Measurements from ENCODE around the gene RTL10. TPM values are rescaled to one million over a fixed set of nuclear protein-coding genes. Genes with fewer than 3 reads are reported as not detected.

Gene RTL10
- total and polyA plus RNA-seq, 10 of the 15 experiments (the other 5 are each of a cell fraction or from before 2014, with no cell fraction given), result 5.3 to 18.1 (median 10.3) TPM

DNA sequence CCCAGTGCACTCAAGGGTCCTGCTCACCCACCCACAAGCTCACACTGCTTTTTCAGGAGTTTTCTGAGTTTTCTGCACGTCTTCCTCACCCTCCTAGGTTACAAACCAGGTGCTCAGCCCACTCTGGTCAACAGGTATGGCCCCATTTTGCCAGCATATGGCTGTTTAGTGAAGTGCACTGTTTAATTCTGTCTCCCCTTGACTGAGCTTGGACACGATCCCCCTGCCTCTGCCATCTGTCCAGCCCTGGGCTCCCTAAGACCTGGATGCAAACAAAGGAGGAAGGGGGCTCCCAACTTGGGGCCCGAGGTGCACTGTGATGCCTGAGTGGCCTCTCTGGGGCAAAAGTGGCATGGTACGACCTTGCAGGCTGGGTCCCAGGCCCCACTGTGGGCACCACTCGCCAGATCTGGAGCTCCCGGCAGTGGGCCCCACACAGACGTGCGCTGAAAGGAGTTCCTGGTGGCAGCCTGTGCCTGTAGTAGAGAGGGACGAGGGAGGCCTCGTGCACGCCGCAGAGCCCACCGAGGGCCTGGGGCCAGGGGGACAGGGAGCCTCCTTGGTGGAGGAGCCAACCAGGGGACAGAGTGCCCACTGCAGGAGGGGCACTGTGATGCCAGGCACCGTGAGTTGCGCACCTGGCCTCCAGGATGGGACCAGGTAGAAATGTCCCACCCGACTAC lies 49.6 kb upstream of the RTL10 start (continued):
- TF ChIP-seq, protein P1, sequence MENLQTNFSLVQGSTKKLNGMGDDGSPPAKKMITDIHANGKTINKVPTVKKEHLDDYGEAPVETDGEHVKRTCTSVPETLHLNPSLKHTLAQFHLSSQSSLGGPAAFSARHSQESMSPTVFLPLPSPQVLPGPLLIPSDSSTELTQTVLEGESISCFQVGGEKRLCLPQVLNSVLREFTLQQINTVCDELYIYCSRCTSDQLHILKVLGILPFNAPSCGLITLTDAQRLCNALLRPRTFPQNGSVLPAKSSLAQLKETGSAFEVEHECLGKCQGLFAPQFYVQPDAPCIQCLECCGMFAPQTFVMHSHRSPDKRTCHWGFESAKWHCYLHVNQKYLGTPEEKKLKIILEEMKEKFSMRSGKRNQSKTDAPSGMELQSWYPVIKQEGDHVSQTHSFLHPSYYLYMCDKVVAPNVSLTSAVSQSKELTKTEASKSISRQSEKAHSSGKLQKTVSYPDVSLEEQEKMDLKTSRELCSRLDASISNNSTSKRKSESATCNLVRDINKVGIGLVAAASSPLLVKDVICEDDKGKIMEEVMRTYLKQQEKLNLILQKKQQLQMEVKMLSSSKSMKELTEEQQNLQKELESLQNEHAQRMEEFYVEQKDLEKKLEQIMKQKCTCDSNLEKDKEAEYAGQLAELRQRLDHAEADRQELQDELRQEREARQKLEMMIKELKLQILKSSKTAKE (IDR thresholded peaks at IDR 0.05; ENCODE audit: low read depth, poor library complexity, severe bottlenecking), result no peak
- TF ChIP-seq RAD21 (IDR thresholded peaks at IDR 0.05; ENCODE audit: insufficient read depth, low read depth, low read length) (no peak), NFXL1 (IDR thresholded peaks at IDR 0.05; ENCODE audit: borderline replicate concordance) (no peak), MYC (IDR thresholded peaks at IDR 0.05; ENCODE audit: insufficient read depth, insufficient read length, insufficient replicate concordance, low read length, severe bottlenecking) (no peak)
- TF ChIP-seq, protein P2, sequence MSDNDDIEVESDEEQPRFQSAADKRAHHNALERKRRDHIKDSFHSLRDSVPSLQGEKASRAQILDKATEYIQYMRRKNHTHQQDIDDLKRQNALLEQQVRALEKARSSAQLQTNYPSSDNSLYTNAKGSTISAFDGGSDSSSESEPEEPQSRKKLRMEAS (IDR thresholded peaks at IDR 0.05; ENCODE audit: low read depth, low read length), result no peak

DNA sequence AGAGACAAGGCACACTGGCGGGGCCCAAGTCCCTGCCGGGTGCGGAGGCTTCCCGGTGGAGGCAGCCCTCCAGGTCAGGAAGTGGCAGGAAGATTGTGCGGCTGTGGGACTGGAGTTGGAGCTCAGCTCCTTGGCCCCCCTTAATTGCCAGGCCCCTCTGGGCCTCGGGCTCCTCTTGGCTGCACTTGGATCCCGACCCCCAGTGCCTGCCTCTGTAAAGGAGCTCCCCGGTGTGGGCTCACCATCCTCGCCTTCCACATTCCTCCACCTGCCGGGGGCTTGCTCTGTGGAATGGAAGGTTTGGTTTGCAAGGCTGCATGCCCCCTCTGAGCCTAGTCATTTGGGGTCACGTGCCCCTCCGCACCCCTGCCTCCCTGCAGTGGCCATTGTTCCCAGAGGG lies 48.8 kb upstream of the RTL10 start:
- no peak overlapping the region for H3K4me3 ChIP-seq
- H3K4me2 ChIP-seq (ENCODE audit: control insufficient read depth, insufficient read depth), result no peak overlapping the region
- H3K9ac ChIP-seq (ENCODE audit: control insufficient read depth, insufficient read depth, low read length), result no peak overlapping the region
- no peaks in the 10 kb centered on the region for H4K20me1 ChIP-seq (ENCODE audit: control insufficient read depth, insufficient read depth)
- ChIA-PET RAD21 (ENCODE audit: unreplicated experiment) (no interaction called here), POLR2A (no interaction called here), SMC1A (ENCODE audit: uncharacterized antibody, unreplicated experiment) (no interaction called here), CTCF (no interaction called here)
- FAIRE-seq (no peak), DNase-seq (ENCODE audit: low read depth, low spot score) (no peak), ATAC-seq (no peak)
- 75% methylated on average over 12 of the region's 12 CpGs for WGBS (ENCODE audit: insufficient coverage, insufficient replicate concordance, low lambda C conversion rate, missing lambda C conversion rate)
- BruUV-seq (replicated peaks), result no TSS peak
- no peaks in the 10 kb centered on the region for H3K27me3 ChIP-seq (replicated peaks in 1 of 2; ENCODE audit: control insufficient read depth in 2 of 2, insufficient read depth in 2 of 2, low read length in 1 of 2)
- H3K27ac ChIP-seq (ENCODE audit: control insufficient read depth, insufficient read depth), result no peak overlapping the region
- H3K9me3 ChIP-seq (replicated peaks; ENCODE audit: control insufficient read depth, insufficient read depth, low read length), result no peaks in the 10 kb centered on the region
- no peaks in the 10 kb centered on the region; a peak in 1 of 4 replicates for H3K36me3 ChIP-seq (ENCODE audit: control insufficient read depth in 2 of 2, insufficient read depth in 2 of 2, low read length in 1 of 2)
- in situ Hi-C loops (cut with MboI) (no loop called here), intact Hi-C loops (cut with micrococcal nuclease; ENCODE audit: unreplicated experiment) (no loop called here)
- H3K4me1 ChIP-seq (ENCODE audit: control insufficient read depth, insufficient read depth, low read length), result no peaks in the 10 kb centered on the region
- H3K79me2 ChIP-seq (ENCODE audit: control insufficient read depth, insufficient read depth, low read length), result no peaks in the 10 kb centered on the region
- no peak overlapping the region for H2AFZ ChIP-seq (ENCODE audit: control insufficient read depth, low read depth, low read length)
- TF ChIP-seq, protein P3, sequence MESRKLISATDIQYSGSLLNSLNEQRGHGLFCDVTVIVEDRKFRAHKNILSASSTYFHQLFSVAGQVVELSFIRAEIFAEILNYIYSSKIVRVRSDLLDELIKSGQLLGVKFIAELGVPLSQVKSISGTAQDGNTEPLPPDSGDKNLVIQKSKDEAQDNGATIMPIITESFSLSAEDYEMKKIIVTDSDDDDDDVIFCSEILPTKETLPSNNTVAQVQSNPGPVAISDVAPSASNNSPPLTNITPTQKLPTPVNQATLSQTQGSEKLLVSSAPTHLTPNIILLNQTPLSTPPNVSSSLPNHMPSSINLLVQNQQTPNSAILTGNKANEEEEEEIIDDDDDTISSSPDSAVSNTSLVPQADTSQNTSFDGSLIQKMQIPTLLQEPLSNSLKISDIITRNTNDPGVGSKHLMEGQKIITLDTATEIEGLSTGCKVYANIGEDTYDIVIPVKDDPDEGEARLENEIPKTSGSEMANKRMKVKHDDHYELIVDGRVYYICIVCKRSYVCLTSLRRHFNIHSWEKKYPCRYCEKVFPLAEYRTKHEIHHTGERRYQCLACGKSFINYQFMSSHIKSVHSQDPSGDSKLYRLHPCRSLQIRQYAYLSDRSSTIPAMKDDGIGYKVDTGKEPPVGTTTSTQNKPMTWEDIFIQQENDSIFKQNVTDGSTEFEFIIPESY (IDR thresholded peaks at IDR 0.05), result no peak
- TF ChIP-seq, protein P4, sequence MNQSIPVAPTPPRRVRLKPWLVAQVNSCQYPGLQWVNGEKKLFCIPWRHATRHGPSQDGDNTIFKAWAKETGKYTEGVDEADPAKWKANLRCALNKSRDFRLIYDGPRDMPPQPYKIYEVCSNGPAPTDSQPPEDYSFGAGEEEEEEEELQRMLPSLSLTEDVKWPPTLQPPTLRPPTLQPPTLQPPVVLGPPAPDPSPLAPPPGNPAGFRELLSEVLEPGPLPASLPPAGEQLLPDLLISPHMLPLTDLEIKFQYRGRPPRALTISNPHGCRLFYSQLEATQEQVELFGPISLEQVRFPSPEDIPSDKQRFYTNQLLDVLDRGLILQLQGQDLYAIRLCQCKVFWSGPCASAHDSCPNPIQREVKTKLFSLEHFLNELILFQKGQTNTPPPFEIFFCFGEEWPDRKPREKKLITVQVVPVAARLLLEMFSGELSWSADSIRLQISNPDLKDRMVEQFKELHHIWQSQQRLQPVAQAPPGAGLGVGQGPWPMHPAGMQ (IDR thresholded peaks at IDR 0.05; ENCODE audit: borderline replicate concordance), result no peak
- TF ChIP-seq, protein P5, sequence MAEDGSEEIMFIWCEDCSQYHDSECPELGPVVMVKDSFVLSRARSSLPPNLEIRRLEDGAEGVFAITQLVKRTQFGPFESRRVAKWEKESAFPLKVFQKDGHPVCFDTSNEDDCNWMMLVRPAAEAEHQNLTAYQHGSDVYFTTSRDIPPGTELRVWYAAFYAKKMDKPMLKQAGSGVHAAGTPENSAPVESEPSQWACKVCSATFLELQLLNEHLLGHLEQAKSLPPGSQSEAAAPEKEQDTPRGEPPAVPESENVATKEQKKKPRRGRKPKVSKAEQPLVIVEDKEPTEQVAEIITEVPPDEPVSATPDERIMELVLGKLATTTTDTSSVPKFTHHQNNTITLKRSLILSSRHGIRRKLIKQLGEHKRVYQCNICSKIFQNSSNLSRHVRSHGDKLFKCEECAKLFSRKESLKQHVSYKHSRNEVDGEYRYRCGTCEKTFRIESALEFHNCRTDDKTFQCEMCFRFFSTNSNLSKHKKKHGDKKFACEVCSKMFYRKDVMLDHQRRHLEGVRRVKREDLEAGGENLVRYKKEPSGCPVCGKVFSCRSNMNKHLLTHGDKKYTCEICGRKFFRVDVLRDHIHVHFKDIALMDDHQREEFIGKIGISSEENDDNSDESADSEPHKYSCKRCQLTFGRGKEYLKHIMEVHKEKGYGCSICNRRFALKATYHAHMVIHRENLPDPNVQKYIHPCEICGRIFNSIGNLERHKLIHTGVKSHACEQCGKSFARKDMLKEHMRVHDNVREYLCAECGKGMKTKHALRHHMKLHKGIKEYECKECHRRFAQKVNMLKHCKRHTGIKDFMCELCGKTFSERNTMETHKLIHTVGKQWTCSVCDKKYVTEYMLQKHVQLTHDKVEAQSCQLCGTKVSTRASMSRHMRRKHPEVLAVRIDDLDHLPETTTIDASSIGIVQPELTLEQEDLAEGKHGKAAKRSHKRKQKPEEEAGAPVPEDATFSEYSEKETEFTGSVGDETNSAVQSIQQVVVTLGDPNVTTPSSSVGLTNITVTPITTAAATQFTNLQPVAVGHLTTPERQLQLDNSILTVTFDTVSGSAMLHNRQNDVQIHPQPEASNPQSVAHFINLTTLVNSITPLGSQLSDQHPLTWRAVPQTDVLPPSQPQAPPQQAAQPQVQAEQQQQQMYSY (CRISPR knock-in tag; IDR thresholded peaks at IDR 0.05), result no peak
